ENCODE measurements around the gene ANKRD11. TPM values are rescaled to one million over a fixed set of nuclear protein-coding genes. Genes with fewer than 3 reads are reported as not detected.

The ANKRD11 gene
- polyA plus RNA-seq, 1 donor from 2014 or later: 32.5 TPM

GRCh38 chr16:89484923-89485679 lies 5.3 kb downstream of the ANKRD11 start:
- Histone ChIP-seq H3K27ac (ENCODE audit: low read length) (no peak overlapping the region), H4K20me1 (ENCODE audit: insufficient read depth) (peaks cover 7% of the 10 kb centered on the region), H3K9ac (ENCODE audit: low read length) (no peak overlapping the region), H3K4me2 (ENCODE audit: low read length) (no peak overlapping the region), H3K4me3 (ENCODE audit: low read length) (no peak overlapping the region), H3K9me3 (ENCODE audit: low read length) (no peaks in the 10 kb centered on the region), H3K27me3 (ENCODE audit: insufficient read depth, low read depth, low read length) (no peaks in the 10 kb centered on the region), H3K9me2 (ENCODE audit: insufficient read depth, low read length) (no peaks in the 10 kb centered on the region), H3K36me3 (ENCODE audit: insufficient read depth, low read length) (no peaks in the 10 kb centered on the region), H2AFZ (ENCODE audit: low read depth, low read length) (no peak overlapping the region), H3F3A (ENCODE audit: insufficient read depth, low read length, poor library complexity, severe bottlenecking) (peaks cover 3% of the 10 kb centered on the region), H3K79me2 (replicated peaks; ENCODE audit: insufficient read depth, low read length) (peaks cover 89% of the 10 kb centered on the region)
- TF ChIP-seq MXI1 (conservative IDR thresholded peaks at IDR 0.05; ENCODE audit: poor library complexity, severe bottlenecking): no peak
- no peak for TF ChIP-seq SMC3 (conservative IDR thresholded peaks at IDR 0.05; ENCODE audit: poor library complexity)
- TF ChIP-seq EP300 (conservative IDR thresholded peaks at IDR 0.05; ENCODE audit: poor library complexity, severe bottlenecking): no peak
- TF ChIP-seq POLR2AphosphoS5 (IDR thresholded peaks at IDR 0.05): no peak
- TF ChIP-seq, protein P1, sequence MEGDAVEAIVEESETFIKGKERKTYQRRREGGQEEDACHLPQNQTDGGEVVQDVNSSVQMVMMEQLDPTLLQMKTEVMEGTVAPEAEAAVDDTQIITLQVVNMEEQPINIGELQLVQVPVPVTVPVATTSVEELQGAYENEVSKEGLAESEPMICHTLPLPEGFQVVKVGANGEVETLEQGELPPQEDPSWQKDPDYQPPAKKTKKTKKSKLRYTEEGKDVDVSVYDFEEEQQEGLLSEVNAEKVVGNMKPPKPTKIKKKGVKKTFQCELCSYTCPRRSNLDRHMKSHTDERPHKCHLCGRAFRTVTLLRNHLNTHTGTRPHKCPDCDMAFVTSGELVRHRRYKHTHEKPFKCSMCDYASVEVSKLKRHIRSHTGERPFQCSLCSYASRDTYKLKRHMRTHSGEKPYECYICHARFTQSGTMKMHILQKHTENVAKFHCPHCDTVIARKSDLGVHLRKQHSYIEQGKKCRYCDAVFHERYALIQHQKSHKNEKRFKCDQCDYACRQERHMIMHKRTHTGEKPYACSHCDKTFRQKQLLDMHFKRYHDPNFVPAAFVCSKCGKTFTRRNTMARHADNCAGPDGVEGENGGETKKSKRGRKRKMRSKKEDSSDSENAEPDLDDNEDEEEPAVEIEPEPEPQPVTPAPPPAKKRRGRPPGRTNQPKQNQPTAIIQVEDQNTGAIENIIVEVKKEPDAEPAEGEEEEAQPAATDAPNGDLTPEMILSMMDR (IDR thresholded peaks at IDR 0.05; ENCODE audit: poor library complexity, severe bottlenecking): no peak
- TF ChIP-seq EZH2 (IDR thresholded peaks at IDR 0.05; ENCODE audit: borderline replicate concordance, insufficient read depth, low read length, poor library complexity, severe bottlenecking): no peak
- no peak for TF ChIP-seq TAF1 (IDR thresholded peaks at IDR 0.05; ENCODE audit: low read depth)
- TF ChIP-seq, protein P2, sequence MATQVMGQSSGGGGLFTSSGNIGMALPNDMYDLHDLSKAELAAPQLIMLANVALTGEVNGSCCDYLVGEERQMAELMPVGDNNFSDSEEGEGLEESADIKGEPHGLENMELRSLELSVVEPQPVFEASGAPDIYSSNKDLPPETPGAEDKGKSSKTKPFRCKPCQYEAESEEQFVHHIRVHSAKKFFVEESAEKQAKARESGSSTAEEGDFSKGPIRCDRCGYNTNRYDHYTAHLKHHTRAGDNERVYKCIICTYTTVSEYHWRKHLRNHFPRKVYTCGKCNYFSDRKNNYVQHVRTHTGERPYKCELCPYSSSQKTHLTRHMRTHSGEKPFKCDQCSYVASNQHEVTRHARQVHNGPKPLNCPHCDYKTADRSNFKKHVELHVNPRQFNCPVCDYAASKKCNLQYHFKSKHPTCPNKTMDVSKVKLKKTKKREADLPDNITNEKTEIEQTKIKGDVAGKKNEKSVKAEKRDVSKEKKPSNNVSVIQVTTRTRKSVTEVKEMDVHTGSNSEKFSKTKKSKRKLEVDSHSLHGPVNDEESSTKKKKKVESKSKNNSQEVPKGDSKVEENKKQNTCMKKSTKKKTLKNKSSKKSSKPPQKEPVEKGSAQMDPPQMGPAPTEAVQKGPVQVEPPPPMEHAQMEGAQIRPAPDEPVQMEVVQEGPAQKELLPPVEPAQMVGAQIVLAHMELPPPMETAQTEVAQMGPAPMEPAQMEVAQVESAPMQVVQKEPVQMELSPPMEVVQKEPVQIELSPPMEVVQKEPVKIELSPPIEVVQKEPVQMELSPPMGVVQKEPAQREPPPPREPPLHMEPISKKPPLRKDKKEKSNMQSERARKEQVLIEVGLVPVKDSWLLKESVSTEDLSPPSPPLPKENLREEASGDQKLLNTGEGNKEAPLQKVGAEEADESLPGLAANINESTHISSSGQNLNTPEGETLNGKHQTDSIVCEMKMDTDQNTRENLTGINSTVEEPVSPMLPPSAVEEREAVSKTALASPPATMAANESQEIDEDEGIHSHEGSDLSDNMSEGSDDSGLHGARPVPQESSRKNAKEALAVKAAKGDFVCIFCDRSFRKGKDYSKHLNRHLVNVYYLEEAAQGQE (IDR thresholded peaks at IDR 0.05; ENCODE audit: borderline replicate concordance): no peak
- TF ChIP-seq RAD21 (conservative IDR thresholded peaks at IDR 0.05): no peak

DNA sequence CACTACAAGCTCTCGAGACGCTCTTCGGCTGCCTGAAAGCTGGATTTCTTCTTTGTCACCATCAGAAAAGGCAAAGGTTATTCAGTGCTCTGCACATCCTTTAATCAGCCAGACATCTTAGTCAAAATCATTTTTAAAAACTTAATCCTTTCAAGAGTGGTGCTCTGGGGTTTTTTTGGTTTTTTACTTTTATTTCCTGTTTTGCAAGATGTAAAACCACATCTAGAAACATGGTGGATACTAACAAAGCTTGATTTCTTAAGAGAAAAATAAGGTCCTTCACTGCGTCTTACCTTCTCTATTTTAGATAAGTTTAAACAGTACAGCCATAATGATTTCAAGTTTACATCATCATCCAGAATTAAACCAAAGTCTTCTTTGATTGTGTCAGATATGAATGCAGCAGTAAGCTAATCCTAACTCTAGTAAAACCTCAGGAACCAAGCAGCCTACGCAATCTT lies 6.3 kb downstream of the ANKRD11 start:
- no peaks in the 10 kb centered on the region for H3K9me2 ChIP-seq (ENCODE audit: insufficient read depth, low read length)

More for the DNA sequence above, 6.3 kb downstream of the ANKRD11 start:
- no peak overlapping the region for H3K27ac ChIP-seq (ENCODE audit: low read length)
- H4K20me1 ChIP-seq (ENCODE audit: insufficient read depth): peaks cover 7% of the 10 kb centered on the region
- no peaks in the 10 kb centered on the region for H3K9me3 ChIP-seq (ENCODE audit: low read length)
- H3K27me3 ChIP-seq (ENCODE audit: insufficient read depth, low read depth, low read length): no peaks in the 10 kb centered on the region
- TF ChIP-seq EZH2 (IDR thresholded peaks at IDR 0.05; ENCODE audit: borderline replicate concordance, insufficient read depth, low read length, poor library complexity, severe bottlenecking) (no peak), TAF1 (IDR thresholded peaks at IDR 0.05; ENCODE audit: low read depth) (no peak)
- TF ChIP-seq, protein P1 (IDR thresholded peaks at IDR 0.05; ENCODE audit: poor library complexity, severe bottlenecking): no peak
- H3K79me2 ChIP-seq (replicated peaks; ENCODE audit: insufficient read depth, low read length): peaks cover 95% of the 10 kb centered on the region
- H2AFZ ChIP-seq (ENCODE audit: low read depth, low read length): no peak overlapping the region
- H3K4me3 ChIP-seq (ENCODE audit: low read length): no peak overlapping the region
- no peaks in the 10 kb centered on the region for H3K36me3 ChIP-seq (ENCODE audit: insufficient read depth, low read length)
- peaks cover 3% of the 10 kb centered on the region for H3F3A ChIP-seq (ENCODE audit: insufficient read depth, low read length, poor library complexity, severe bottlenecking)
- H3K9ac ChIP-seq (ENCODE audit: low read length): no peak overlapping the region
- H3K4me2 ChIP-seq (ENCODE audit: low read length): no peak overlapping the region
